Smooth muscle cell (in vitro differentiated cells): ENCODE results near the gene LCE1D. TPM values are rescaled to one million over a fixed set of nuclear protein-coding genes. Genes with fewer than 3 reads are reported as not detected.

Experiments used
- DNase-seq: peaks from one replicate; lab custom pipeline; 2025; ENCODE audit not compliant: unreplicated experiment; lab: John Stamatoyannopoulos, UW
- H2AFZ ChIP-seq: fragments of 200-600 bp; sonication (generic); 2 replicates; pipeline ENCODE4 v1.6.0; 2016; ENCODE audit warnings: antibody characterized with exemption, low read depth, mild to moderate bottlenecking
- H3F3A ChIP-seq: fragments of 200-600 bp; sonication (generic); 2 replicates; pipeline ENCODE4 v1.6.0; 2017; ENCODE audit warnings: antibody characterized with exemption, low read depth
- H3K27ac ChIP-seq: fragments of 200-600 bp; sonication (generic); 2 replicates; pipeline ENCODE4 v1.5.1; 2016; ENCODE audit warnings: low read depth, mild to moderate bottlenecking
- H3K27me3 ChIP-seq: fragments of 200-600 bp; sonication (generic); 2 replicates; pipeline ENCODE4 v1.6.1; 2016; ENCODE audit warnings: low read depth, mild to moderate bottlenecking
- H3K36me3 ChIP-seq: fragments of 200-600 bp; sonication (generic); 2 replicates; pipeline ENCODE4 v1.5.1; 2016; ENCODE audit warnings: low read depth
- H3K4me1 ChIP-seq: fragments of 200-600 bp; sonication (generic); 2 replicates; pipeline ENCODE4 v1.5.1; 2016; ENCODE audit warnings: low read depth
- H3K4me2 ChIP-seq: fragments of 200-600 bp; sonication (generic); 2 replicates; pipeline ENCODE4 v1.6.0; 2016; ENCODE audit warnings: mild to moderate bottlenecking
- H3K4me3 ChIP-seq: fragments of 200-600 bp; sonication (generic); 2 replicates; pipeline ENCODE4 v1.5.1; 2016; ENCODE audit warnings: mild to moderate bottlenecking
- H3K79me2 ChIP-seq: fragments of 200-600 bp; sonication (generic); 2 replicates; pipeline ENCODE4 v1.6.0; 2016; ENCODE audit warnings: low read depth, mild to moderate bottlenecking
- H3K9ac ChIP-seq: fragments of 200-600 bp; sonication (generic); 2 replicates; pipeline ENCODE4 v1.6.0; 2016; ENCODE audit warnings: low read depth
- H3K9me3 ChIP-seq: fragments of 200-600 bp; sonication (generic); replicated peaks from 2 replicates; pipeline ENCODE4 v1.5.1; 2016; ENCODE audit warnings: low read depth
- H4K20me1 ChIP-seq: fragments of 200-600 bp; sonication (generic); 2 replicates; pipeline ENCODE4 v1.6.0; 2016; ENCODE audit warnings: low read depth
- WGBS: methylation state at CpG from one replicate; pipeline ENCODE4 v1.1.7; 2016; ENCODE audit warnings: low lambda C conversion rate; 5-methylcytosine and 5-hydroxymethylcytosine counted together
- polyA plus RNA-seq: library from polyadenylated mRNA; unstranded; fragments of >200 nt; fragmentation: Nextera tagmentation; extraction: Ambion mirVana; gene quantifications from 2 replicates; pipeline ENCODE4 v1.2.1, GENCODE V29; 2016
- total RNA-seq: library from RNA; depleted of rRNA; stranded (reverse); fragments of >200 nt; gene quantifications from 2 replicates; pipeline ENCODE4 v1.2.3, GENCODE V29; 2014
- TF ChIP-seq, protein P1 (sequence below): fragments of 200-600 bp; sonication (generic); IDR thresholded peaks from 2 replicates; pipeline ENCODE4 v1.5.1; 2017; ENCODE audit warnings: borderline replicate concordance, mild to moderate bottlenecking, antibody characterized with exemption; ENCODE audit not compliant: insufficient read depth, poor library complexity, severe bottlenecking

Gene LCE1D
- total and polyA plus RNA-seq, 2 experiments from 2014 or later = not detected

- DNase-seq = no peak
- Histone ChIP-seq H2AFZ (no peak overlapping the region), H3K36me3 (no peaks in the 10 kb centered on the region), H3K79me2 (no peaks in the 10 kb centered on the region), H3K27ac (no peak overlapping the region), H3F3A (no peaks in the 10 kb centered on the region), H3K9me3 (peaks cover 12% of the 10 kb centered on the region), H3K4me3 (no peak overlapping the region), H3K4me1 (no peaks in the 10 kb centered on the region), H4K20me1 (no peaks in the 10 kb centered on the region), H3K4me2 (no peak overlapping the region), H3K27me3 (no peaks in the 10 kb centered on the region), H3K9ac (no peak overlapping the region)
- TF ChIP-seq, protein P1, sequence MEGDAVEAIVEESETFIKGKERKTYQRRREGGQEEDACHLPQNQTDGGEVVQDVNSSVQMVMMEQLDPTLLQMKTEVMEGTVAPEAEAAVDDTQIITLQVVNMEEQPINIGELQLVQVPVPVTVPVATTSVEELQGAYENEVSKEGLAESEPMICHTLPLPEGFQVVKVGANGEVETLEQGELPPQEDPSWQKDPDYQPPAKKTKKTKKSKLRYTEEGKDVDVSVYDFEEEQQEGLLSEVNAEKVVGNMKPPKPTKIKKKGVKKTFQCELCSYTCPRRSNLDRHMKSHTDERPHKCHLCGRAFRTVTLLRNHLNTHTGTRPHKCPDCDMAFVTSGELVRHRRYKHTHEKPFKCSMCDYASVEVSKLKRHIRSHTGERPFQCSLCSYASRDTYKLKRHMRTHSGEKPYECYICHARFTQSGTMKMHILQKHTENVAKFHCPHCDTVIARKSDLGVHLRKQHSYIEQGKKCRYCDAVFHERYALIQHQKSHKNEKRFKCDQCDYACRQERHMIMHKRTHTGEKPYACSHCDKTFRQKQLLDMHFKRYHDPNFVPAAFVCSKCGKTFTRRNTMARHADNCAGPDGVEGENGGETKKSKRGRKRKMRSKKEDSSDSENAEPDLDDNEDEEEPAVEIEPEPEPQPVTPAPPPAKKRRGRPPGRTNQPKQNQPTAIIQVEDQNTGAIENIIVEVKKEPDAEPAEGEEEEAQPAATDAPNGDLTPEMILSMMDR = no peak
- WGBS = 35% methylated on average over 1 of the region's 1 CpG
Observed at GRCh38 chr1:152770411-152770810, 26.1 kb upstream of the LCE1D start.

DNA sequence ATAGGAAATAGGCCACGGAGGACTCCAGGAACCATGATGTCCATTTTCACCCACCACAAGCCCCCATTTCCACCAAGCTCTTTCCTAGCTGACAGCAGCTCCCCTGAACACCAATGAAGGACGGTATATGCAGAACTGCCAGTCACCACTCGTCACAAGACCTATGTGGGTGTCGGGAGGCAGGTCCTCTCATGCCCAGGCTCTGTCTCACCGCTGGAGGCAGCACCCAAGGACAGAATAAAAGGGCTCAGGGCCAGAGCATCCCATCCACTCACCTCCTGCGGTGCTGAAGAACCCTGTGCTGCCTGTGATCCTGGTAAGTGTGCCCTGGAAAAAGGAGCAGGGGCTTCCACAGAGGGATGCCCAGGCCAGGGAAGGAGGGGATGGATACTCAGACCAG, 21.6 kb upstream of the LCE1D start, which contains the start of gene LCE1F:
LCE1F (plus strand) TSS at position 266 of the 400 bp plus-strand sequence. CDS start 1,232 bp downstream, outside the sequence.
- H3K4me2 ChIP-seq = no peak within 1 kb of the TSS

GRCh38 chr1:152776361-152776760, 20.2 kb upstream of the LCE1D start:
- Histone ChIP-seq H3K4me2 (no peak overlapping the region), H3K27ac (no peak overlapping the region), H3K79me2 (no peaks in the 10 kb centered on the region), H3F3A (no peaks in the 10 kb centered on the region), H3K4me3 (no peak overlapping the region), H3K36me3 (no peaks in the 10 kb centered on the region), H3K9ac (no peak overlapping the region), H3K27me3 (no peaks in the 10 kb centered on the region), H2AFZ (no peak overlapping the region), H4K20me1 (no peaks in the 10 kb centered on the region), H3K4me1 (no peaks in the 10 kb centered on the region), H3K9me3 (peaks cover 7% of the 10 kb centered on the region)
- no peak for DNase-seq
- TF ChIP-seq, protein P1 = no peak
- WGBS = 70% methylated on average over 11 of the region's 11 CpGs

More for the DNA sequence above, 21.6 kb upstream of the LCE1D start, which contains the start of gene LCE1F:
- no peak within 1 kb of the TSS for H2AFZ ChIP-seq
- no peak within 1 kb of the TSS for H3K27ac ChIP-seq
- no peaks in the 10 kb centered on the region for H3K36me3 ChIP-seq
- TF ChIP-seq, protein P1 = no peak
- no peaks in the 10 kb centered on the region for H3K4me1 ChIP-seq
- H3K9me3 ChIP-seq = peaks cover 7% of the 10 kb centered on the region
- no peak within 1 kb of the TSS for H3K4me3 ChIP-seq
- no peak for DNase-seq
- no peak within 1 kb of the TSS for H3K9ac ChIP-seq
- H3F3A ChIP-seq = no peaks in the 10 kb centered on the region
- H3K27me3 ChIP-seq = no peaks in the 10 kb centered on the region
- H4K20me1 ChIP-seq = no peaks in the 10 kb centered on the region
- WGBS = 45% methylated on average over 6 of the region's 6 CpGs
- no peaks in the 10 kb centered on the region for H3K79me2 ChIP-seq

- H3K36me3 ChIP-seq = no peaks in the 10 kb centered on the region
- DNase-seq = no peak
- WGBS = 55% methylated on average over 4 of the region's 4 CpGs
Observed at GRCh38 chr1:152777510-152778137, 18.9 kb upstream of the LCE1D start.

More at GRCh38 chr1:152777510-152778137, 18.9 kb upstream of the LCE1D start:
- Histone ChIP-seq H3F3A (no peaks in the 10 kb centered on the region), H3K4me3 (no peak overlapping the region), H3K9me3 (peaks cover 7% of the 10 kb centered on the region), H3K9ac (no peak overlapping the region), H3K4me2 (no peak overlapping the region), H3K27me3 (no peaks in the 10 kb centered on the region), H4K20me1 (no peaks in the 10 kb centered on the region), H3K4me1 (no peaks in the 10 kb centered on the region), H3K79me2 (no peaks in the 10 kb centered on the region), H2AFZ (no peak overlapping the region), H3K27ac (no peak overlapping the region)
- TF ChIP-seq, protein P1 = no peak
